M059J (cell line): ENCODE measurements around the gene YY1. TPM values are rescaled to one million over a fixed set of nuclear protein-coding genes. Genes with fewer than 3 reads are reported as not detected.

ENCODE experiments used
- total RNA-seq: library from RNA; depleted of rRNA; stranded (reverse); fragments of >200 nt; shearing (Covaris generic); gene quantifications from 2 replicates; pipeline ENCODE4 v1.2.3, GENCODE V29; 2014; rRNA removed

Gene YY1
- total RNA-seq, 1 experiment from 2014 or later = 39.5 TPM

Other genes starting within 250 kb of the YY1 start
- 21.6 and 21.8 TPM in 2 replicates for gene EVL, start 173.7 kb upstream of the YY1 start, total RNA-seq
- gene DEGS2, start 79.5 kb upstream of the YY1 start, total RNA-seq = 0.10 TPM in 1 of 2 replicates, not detected in the other
- gene SLC25A29, start 67.3 kb downstream of the YY1 start, total RNA-seq = 5.0 and 18.8 TPM in 2 replicates
- gene SLC25A47, start 84.2 kb downstream of the YY1 start, total RNA-seq = not detected in 2 replicates
- 22.4 and 22.8 TPM in 2 replicates for gene WDR25, start 137.3 kb downstream of the YY1 start, total RNA-seq